ENCODE results near the gene PTCHD1. TPM values are rescaled to one million over a fixed set of nuclear protein-coding genes. Genes with fewer than 3 reads are reported as not detected.

PTCHD1 gene
- total RNA-seq, 1 donor from 2014 or later: not detected

DNA sequence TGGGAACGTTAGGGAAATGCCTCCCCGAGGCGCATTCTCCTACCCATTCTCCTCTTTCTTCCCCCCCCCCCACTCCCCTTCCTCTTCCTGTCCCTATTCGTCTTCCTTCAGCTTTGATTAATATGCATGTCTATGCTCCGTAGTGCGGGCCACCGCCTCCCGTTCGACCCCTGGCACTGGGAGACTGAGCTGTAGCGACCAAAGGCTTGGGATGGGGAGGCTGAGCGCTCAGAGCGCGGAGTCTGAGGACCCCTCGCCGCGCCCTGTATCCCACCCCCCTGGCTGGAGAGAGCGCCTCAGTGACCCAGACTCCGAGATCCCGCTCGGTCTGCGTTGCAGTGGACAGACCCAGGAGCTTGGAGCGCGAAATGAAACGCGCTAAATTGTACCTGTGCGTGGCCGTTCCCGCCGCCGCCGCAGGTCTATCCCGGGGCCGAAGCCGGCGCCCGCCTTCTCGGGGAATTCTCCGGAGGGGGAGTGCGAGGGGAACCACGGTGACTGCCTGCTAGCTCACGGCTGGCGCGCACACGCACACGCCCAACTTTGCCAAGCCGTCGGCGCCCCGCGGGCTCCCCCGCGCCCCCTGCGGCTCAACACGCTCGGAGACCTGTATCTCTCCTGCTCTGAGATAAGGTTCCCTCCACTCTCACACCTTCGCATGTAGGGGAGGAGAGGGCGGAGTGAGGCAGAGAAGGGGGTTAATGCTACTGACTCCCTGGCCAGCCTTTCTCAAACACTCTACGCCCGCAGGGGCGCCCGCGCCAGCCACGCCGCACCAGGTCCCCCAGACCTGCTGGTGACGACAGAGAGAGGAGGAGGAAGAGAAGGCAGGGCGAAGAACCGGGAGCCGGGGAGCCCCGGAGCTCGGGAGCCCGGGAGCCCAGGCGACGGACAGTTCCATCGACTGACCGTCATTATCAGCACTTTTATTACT lies 1.5 kb upstream of the PTCHD1 start:
- Mint-ChIP-seq H3K27ac (no peak overlapping the region), H3K27me3 (ENCODE audit: insufficient read depth) (peaks cover 41% of the 10 kb centered on the region), H3K36me3 (ENCODE audit: low read depth) (no peaks in the 10 kb centered on the region), H3K9me3 (no peaks in the 10 kb centered on the region), H3K4me3 (no peak overlapping the region), H3K4me1 (ENCODE audit: low read depth) (no peaks in the 10 kb centered on the region)
- no peak for DNase-seq (ENCODE audit: low spot score)
- intact Hi-C loops (cut with micrococcal nuclease): no loop called here

DNA sequence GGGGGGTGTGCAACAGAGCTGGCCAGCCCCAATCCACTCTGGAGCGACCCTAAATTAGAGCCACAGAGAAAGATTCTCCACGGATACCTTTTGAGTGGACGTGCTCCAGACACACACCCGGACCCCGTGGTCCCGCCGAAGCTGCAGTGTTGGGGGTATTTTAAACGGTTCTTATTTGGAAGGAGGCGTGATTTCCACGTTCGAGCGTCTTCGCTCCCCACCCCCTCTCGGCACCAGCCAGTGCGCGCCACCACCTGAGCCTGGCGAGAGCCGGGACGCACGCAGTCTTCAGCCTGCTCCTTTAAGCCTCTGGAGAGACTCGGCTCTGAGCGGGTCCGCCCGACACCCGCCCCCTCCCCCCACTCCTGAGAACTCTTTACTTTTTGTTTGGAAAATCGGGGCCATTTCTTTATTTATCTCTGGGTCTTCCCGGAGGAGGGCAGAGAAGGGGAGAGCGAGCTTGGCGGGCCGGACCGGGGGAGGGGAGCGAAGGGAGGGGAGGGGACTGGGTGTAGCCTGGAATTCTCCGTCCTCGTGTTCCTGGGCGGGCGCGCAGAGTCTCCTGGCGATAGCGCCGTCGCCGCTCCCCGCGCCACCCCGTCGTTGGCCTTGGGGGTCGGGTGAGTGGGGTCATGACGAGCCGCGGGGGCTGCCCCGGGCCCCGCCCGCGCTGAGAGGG lies 668 bp upstream of the PTCHD1 start:
- DNase-seq (ENCODE audit: low spot score): no peak
- H3K27me3 Mint-ChIP-seq (ENCODE audit: insufficient read depth): peaks cover 42% of the 10 kb centered on the region

DNA sequence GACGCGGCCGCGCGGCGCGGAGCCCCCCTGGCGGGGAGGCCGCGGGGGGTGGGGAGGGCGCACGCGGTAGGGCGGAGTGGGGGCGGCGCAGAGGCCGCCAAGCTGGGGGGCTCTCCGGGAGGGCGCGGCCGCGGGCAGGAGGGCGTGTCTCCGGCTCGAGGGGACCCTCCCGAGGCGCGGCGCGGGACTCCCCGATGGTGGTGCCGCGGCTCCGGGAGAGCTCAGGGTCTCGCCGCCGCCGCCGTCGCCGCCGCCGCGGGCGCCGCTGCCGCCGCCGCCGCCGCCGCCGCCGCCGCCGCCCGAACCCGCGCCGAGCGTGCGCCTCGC lies 165 bp upstream of the PTCHD1 start:
- Mint-ChIP-seq H3K27ac (no peak overlapping the region), H3K27me3 (ENCODE audit: insufficient read depth) (peaks cover 42% of the 10 kb centered on the region), H3K4me3 (no peak overlapping the region), H3K4me1 (ENCODE audit: low read depth) (no peaks in the 10 kb centered on the region), H3K36me3 (ENCODE audit: low read depth) (no peaks in the 10 kb centered on the region), H3K9me3 (no peaks in the 10 kb centered on the region)
- intact Hi-C loops (cut with micrococcal nuclease): no loop called here
- no peak for DNase-seq (ENCODE audit: low spot score)

More for the DNA sequence above, 668 bp upstream of the PTCHD1 start:
- intact Hi-C loops (cut with micrococcal nuclease): no loop called here
- no peak overlapping the region for H3K4me3 Mint-ChIP-seq
- no peaks in the 10 kb centered on the region for H3K4me1 Mint-ChIP-seq (ENCODE audit: low read depth)
- H3K36me3 Mint-ChIP-seq (ENCODE audit: low read depth): no peaks in the 10 kb centered on the region
- H3K27ac Mint-ChIP-seq: no peak overlapping the region
- no peaks in the 10 kb centered on the region for H3K9me3 Mint-ChIP-seq

DNA sequence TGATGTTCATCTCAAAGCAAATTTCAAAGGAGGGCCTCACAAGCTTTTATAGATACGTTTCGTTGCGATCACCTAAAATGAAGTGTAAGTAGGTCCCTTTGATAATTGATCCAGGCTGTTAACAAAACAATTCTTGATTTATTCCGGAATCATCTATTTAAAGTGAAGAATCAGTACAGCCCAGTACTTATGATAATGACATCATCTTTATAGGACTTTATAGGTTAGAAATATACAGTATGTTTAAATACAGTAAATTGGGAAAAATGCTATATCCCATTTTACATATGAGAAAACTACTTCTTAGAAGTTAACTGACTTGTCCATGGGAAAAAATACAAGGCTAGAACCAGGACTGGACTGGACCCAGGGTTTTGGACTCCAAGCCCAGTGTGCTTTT lies 3.7 kb downstream of the PTCHD1 start:
- no peaks in the 10 kb centered on the region for H3K4me1 Mint-ChIP-seq (ENCODE audit: low read depth)
- H3K9me3 Mint-ChIP-seq: no peaks in the 10 kb centered on the region
- H3K4me3 Mint-ChIP-seq: no peak overlapping the region
- intact Hi-C loops (cut with micrococcal nuclease): loop anchor here (5.0 kb wide), 1 partner anchor 1674 kb away; no protein-coding TSS in a partner anchor
- H3K27me3 Mint-ChIP-seq (ENCODE audit: insufficient read depth): peaks cover 21% of the 10 kb centered on the region
- no peak for DNase-seq (ENCODE audit: low spot score)
- no peaks in the 10 kb centered on the region for H3K36me3 Mint-ChIP-seq (ENCODE audit: low read depth)
- H3K27ac Mint-ChIP-seq: no peak overlapping the region

DNA sequence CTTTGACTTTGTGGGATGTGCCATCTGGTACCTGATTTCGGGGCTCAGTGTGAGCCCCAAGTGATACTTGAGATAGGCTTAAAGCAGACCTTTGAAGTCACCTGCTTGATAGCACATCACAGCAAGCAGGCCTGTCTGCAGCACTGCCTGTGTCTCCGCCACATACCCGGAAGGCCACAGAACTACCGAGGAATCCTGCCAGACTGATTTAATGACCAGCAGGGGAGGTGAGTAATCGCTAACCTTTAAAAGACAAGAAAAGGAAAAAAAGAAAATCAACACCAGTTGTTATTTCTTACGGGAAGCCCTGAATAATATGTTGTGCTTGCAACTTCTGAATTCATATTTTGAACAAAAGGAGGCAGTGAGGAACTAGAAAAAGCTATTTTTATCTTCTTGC lies 6.8 kb downstream of the PTCHD1 start:
- Mint-ChIP-seq H3K4me3 (no peak overlapping the region), H3K4me1 (ENCODE audit: low read depth) (no peaks in the 10 kb centered on the region), H3K27me3 (ENCODE audit: insufficient read depth) (peaks cover 15% of the 10 kb centered on the region), H3K36me3 (ENCODE audit: low read depth) (no peaks in the 10 kb centered on the region), H3K27ac (no peak overlapping the region), H3K9me3 (no peaks in the 10 kb centered on the region)
- DNase-seq (ENCODE audit: low spot score): no peak
- intact Hi-C loops (cut with micrococcal nuclease): no loop called here

DNA sequence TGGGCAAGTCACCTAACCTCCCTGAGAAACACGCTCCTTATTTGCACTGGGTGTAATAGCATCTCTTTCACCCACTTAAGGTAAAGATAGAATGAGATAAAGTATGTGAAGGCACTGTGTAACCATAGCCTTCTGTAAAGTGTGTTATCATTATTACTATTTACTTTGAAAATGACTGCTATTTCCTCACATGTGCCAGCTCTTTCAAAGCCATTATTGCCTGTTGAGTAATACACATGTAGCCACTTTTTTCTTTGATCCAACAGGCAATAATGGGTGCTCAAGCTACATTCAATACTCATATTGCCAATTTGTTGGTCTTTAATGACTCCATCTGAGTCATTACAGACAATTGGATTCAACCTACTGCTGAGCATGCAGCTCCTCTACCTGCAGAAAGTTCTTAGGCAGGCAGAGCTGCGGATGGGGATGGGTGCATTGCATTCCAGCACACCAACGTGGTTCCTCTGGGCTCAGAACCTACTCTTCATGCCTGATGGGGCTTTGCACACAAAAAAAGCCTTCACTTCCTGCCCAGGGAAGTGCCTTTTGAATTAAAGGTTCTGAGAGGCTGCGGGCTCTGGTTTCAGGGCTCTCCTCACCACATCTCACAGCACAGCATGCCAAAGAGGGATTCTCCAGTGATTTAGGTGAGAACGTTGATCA lies 9.7 kb downstream of the PTCHD1 start:
- Mint-ChIP-seq H3K4me1 (ENCODE audit: low read depth) (no peaks in the 10 kb centered on the region), H3K36me3 (ENCODE audit: low read depth) (no peaks in the 10 kb centered on the region), H3K27ac (no peak overlapping the region), H3K9me3 (no peaks in the 10 kb centered on the region), H3K4me3 (no peak overlapping the region), H3K27me3 (ENCODE audit: insufficient read depth) (no peaks in the 10 kb centered on the region)
- intact Hi-C loops (cut with micrococcal nuclease): no loop called here
- DNase-seq (ENCODE audit: low spot score): no peak

DNA sequence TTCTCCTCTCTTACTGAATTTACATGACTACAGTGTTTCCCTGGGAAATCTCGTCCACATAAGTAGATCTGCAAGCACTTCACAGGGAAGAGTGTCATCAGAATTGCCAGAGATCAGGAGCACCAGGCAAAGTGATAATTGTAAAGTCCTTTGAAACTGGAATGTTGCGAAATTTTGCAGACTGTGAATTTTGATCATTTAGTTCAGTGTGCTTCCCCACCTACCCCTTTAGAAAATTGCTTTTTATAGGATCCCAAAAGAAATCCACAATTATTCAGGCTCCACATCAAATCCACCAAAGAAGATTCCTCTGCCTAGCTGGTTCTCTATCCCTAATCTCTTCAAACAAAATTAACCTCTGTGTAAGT lies 10.2 kb downstream of the PTCHD1 start:
- H3K4me1 Mint-ChIP-seq (ENCODE audit: low read depth): no peaks in the 10 kb centered on the region
- no peaks in the 10 kb centered on the region for H3K36me3 Mint-ChIP-seq (ENCODE audit: low read depth)
- intact Hi-C loops (cut with micrococcal nuclease): no loop called here
- H3K9me3 Mint-ChIP-seq: no peaks in the 10 kb centered on the region
- no peak overlapping the region for H3K4me3 Mint-ChIP-seq
- no peak for DNase-seq (ENCODE audit: low spot score)
- no peaks in the 10 kb centered on the region for H3K27me3 Mint-ChIP-seq (ENCODE audit: insufficient read depth)
- H3K27ac Mint-ChIP-seq: no peak overlapping the region

DNA sequence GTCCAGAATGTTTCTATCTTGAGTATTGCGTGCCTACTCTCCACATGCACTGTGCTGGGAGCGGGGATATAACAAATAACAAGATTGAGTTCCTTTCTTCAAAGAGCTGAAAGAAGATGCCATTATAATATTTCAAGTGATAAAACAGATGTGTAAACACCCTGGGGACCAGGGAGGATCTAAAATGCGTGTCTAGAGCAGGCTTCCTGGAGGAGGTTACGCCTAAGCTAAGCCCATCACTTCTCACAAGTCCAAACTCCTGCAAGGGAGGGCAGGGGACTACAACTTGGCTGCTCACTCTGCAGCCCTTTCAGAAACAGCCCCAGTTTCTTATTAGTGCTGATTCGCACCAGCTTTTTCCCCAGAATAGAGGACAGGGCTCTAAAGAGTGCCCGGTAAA lies 21.5 kb downstream of the PTCHD1 start:
- Mint-ChIP-seq H3K36me3 (ENCODE audit: low read depth) (no peaks in the 10 kb centered on the region), H3K9me3 (no peaks in the 10 kb centered on the region), H3K27ac (no peak overlapping the region), H3K27me3 (ENCODE audit: insufficient read depth) (no peaks in the 10 kb centered on the region), H3K4me3 (no peak overlapping the region), H3K4me1 (ENCODE audit: low read depth) (no peaks in the 10 kb centered on the region)
- no peak for DNase-seq (ENCODE audit: low spot score)
- intact Hi-C loops (cut with micrococcal nuclease): no loop called here

DNA sequence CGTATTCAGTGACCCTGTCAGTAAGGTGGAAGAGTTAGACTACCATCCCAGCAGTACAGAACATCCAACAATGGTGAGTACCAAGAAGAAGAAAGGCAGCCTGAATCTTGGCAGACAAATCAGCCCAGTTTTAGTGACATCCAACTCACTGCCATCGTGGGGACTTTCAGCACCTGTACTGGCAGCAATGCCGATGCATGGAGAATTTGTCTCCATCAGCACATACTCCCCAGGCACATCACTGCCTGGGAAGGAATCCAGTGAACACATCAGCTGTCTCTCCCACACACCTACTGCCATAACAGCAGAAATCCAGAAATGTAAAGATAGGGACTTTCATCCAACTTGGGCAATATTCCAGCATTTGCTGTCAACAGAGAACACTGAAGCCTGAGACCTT lies 29.8 kb downstream of the PTCHD1 start:
- no peaks in the 10 kb centered on the region for H3K27me3 Mint-ChIP-seq (ENCODE audit: insufficient read depth)
- H3K4me3 Mint-ChIP-seq: no peak overlapping the region
- intact Hi-C loops (cut with micrococcal nuclease): no loop called here
- no peaks in the 10 kb centered on the region for H3K9me3 Mint-ChIP-seq
- no peak overlapping the region for H3K27ac Mint-ChIP-seq
- no peak for DNase-seq (ENCODE audit: low spot score)
- no peaks in the 10 kb centered on the region for H3K4me1 Mint-ChIP-seq (ENCODE audit: low read depth)
- H3K36me3 Mint-ChIP-seq (ENCODE audit: low read depth): no peaks in the 10 kb centered on the region

DNA sequence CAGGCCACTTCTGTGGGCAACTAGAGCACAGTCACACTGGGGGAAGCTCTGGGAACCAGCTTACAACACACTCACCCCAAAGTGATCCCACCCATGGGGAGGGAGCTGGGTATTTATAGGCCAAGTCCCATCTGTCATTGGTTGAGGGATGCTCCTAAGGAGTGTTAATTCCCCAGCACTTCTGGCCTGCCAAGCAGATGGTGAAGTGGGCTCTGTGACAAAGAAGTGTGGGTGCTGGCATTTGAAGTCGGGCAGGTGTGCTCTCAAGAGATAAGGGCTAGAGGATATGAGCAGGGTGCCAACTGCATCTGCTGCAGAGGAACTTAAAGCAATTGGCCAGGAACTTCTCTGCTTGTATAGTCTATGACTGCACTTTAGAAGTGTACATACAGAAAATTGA lies 30.9 kb downstream of the PTCHD1 start:
- DNase-seq (ENCODE audit: low spot score): no peak
- Mint-ChIP-seq H3K27ac (no peak overlapping the region), H3K4me3 (no peak overlapping the region), H3K4me1 (ENCODE audit: low read depth) (no peaks in the 10 kb centered on the region), H3K36me3 (ENCODE audit: low read depth) (no peaks in the 10 kb centered on the region), H3K27me3 (ENCODE audit: insufficient read depth) (no peaks in the 10 kb centered on the region), H3K9me3 (no peaks in the 10 kb centered on the region)
- intact Hi-C loops (cut with micrococcal nuclease): no loop called here

DNA sequence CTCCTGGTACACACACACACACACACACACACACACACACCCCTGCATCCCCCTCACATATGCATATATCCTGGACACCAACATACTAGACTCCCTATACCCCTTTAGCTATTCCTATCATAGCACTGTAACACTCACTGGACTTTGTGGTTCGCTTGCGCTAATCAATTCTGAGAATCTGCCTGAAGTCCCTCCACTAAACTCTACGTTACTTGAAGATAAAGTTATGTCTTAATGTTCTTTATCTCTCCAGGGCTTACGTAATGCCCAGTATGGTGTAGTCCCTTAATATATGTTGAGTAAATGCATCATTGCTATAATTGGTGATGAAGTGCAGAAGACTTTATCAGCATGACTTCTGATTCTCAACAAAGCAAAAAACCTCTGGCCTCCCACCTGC lies 32.3 kb downstream of the PTCHD1 start:
- Mint-ChIP-seq H3K27ac (no peak overlapping the region), H3K36me3 (ENCODE audit: low read depth) (no peaks in the 10 kb centered on the region), H3K9me3 (no peaks in the 10 kb centered on the region), H3K4me3 (no peak overlapping the region), H3K27me3 (ENCODE audit: insufficient read depth) (no peaks in the 10 kb centered on the region), H3K4me1 (ENCODE audit: low read depth) (no peaks in the 10 kb centered on the region)
- no peak for DNase-seq (ENCODE audit: low spot score)
- intact Hi-C loops (cut with micrococcal nuclease): no loop called here

DNA sequence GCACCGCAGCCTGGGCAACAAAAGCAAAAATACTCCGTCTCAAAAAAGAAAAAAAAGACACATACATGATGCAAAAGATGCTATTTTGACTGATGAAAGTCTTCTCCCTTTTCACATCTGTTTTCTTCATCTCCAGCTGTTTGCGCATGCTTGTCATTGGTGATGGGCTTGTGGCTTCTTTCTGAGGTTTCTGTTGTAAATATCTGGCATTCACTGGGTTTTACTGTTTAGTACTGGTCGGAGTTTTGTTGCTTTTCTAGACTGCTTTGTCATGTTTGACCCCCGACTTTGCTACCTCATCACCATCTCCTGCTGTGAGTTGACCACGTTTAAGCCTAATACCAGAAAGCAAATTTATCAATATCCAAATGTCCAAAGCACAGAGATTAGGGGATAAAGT lies 34.4 kb downstream of the PTCHD1 start:
- Mint-ChIP-seq H3K4me3 (no peak overlapping the region), H3K27me3 (ENCODE audit: insufficient read depth) (no peaks in the 10 kb centered on the region)

DNA sequence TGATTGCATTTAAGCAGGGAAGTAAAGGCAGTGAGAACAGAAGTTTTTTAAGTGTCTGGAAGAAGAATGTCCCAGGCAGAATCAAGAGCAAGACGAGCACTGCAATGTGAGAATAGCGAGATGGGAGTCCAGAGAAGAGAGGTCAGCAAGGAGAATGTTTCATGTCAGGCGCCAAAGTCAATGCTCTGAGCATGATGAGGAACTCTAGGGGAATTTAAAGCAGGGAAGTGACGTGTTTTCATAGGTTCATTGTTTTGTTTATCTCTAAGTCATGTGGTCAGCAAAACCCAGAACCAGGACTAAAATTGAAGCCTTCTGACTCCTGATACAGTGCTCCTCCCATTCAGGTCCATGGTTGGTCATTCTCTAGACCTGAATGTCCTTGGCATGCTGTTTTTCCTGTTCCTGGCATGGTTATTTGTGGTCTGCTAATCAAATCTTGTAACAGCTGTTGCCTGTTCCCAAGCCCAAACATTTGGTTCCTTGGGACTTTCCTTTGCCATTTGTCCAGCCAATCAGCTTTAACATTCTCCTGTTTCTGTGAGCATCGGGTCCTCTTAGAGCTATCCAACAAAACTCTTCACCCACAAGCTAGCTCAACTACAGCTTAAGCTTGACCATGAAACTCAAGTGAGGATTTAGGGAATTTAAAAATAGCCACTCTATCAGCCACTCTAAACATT lies 37.7 kb downstream of the PTCHD1 start:
- Mint-ChIP-seq H3K36me3 (ENCODE audit: low read depth) (no peaks in the 10 kb centered on the region), H3K4me3 (no peak overlapping the region), H3K4me1 (ENCODE audit: low read depth) (no peaks in the 10 kb centered on the region), H3K27me3 (ENCODE audit: insufficient read depth) (no peaks in the 10 kb centered on the region), H3K27ac (no peak overlapping the region), H3K9me3 (no peaks in the 10 kb centered on the region)
- DNase-seq (ENCODE audit: low spot score): no peak
- intact Hi-C loops (cut with micrococcal nuclease): no loop called here

More for the DNA sequence above, 34.4 kb downstream of the PTCHD1 start:
- DNase-seq (ENCODE audit: low spot score): no peak
- H3K4me1 Mint-ChIP-seq (ENCODE audit: low read depth): no peaks in the 10 kb centered on the region
- no peaks in the 10 kb centered on the region for H3K9me3 Mint-ChIP-seq
- intact Hi-C loops (cut with micrococcal nuclease): no loop called here
- H3K36me3 Mint-ChIP-seq (ENCODE audit: low read depth): no peaks in the 10 kb centered on the region
- H3K27ac Mint-ChIP-seq: no peak overlapping the region

Data from activated T-helper 1 cell treated with anti-CD3 and anti-CD28 coated beads, Interleukin-12 subunit alpha, Interleukin-12 subunit beta, Interleukin-2, Interleukin-4 antibody, amounts not matched to agents 30 ng/mL and 10 ng/mL and 1 ng/mL, durations not matched to agents 14 hours and 24 hours and 36 hours (primary cell).